GM18519 (cell line): Measurements from ENCODE around the gene CDH13.
A peak's percentile ranks its signal among the peaks of the same experiment; 100 is the strongest.

Experiments used
- ATAC-seq: cut with Tn5 transposase; IDR thresholded peaks from one replicate; pipeline ENCODE4 v1.9.1; 2021; ENCODE audit warnings: mild to moderate bottlenecking, moderate library complexity; ENCODE audit not compliant: unreplicated experiment, low FRiP score

CDH13 gene

DNA sequence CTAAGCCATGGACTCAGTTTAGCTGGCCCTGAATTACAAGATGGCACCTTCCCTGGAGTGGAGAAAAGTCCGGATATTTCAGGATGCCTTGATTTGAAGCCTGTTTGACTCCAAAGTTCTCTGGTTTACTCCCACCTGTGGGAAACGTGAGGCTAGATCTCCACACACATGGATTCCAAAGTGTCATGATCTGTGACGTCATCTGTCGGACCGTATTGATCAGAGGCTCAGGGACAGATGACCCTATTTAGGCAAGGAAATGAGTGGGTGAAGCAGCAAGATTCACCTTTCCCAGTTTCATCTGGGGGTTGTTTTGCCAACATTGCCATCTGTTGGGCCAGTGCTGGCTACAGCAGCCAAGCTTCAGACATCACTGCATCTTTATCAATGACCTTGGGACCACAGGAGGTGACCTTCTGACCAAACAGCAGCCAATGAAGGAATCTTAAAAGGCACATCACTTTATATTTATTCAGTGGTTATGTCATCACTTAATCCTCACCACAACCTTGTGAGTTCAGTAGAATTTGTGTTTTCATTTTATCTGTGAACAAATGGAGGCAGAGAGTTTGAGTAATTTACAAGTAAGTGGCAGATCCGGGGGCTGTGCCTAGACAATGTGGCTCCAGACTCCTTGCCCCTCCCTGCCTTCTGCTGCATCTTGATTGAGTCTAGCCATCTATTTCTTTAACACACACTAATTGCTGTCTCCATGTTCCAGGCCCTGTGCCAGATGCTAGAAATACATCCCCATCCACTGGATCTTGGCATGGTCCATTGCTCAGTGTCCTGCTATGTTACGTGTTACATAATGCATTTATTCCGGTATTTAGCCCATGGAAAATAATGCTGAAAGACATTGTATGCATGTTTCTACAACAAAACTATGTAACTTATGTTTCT, 1.5 kb upstream of the CDH13 start:
- ATAC-seq = no peak

DNA sequence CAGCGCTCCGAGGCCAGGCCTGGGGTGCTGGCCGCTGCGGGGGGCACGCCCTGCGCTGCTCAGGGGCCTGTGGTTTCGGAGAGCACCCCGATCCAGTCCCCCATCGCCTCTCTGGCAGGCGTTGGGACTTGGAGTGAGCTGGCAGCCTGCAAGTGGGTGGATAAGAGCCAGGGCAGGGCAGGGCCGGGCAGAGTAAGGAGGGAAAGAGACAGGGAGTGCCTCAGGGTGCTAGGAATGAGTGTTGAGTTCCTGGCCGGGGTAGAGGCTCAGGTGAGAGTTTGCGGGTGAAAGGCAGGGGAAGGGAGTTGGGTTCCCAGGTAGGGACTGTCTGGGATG, 1.3 kb downstream of the CDH13 start:
- no peak for ATAC-seq

DNA sequence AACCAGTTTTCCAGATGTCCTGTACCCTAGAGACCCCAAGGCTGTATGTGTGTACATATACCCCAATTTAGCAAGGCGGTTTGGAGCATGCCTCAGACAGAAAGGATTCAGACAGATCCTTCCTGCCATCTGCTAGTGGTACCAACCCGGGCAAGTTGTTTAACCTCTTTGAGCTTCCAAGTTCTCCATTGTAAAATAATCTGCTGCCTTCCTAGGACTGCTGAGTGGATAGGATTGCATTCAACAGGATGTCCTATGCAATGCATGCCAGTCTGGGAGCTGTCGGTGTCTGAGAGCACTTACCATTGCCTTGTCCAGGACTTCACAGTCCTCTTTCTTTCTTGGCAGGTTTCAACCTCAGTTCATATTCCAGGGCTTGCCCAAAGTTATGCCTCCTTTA, 1.9 kb downstream of the CDH13 start:
- no peak for ATAC-seq

DNA sequence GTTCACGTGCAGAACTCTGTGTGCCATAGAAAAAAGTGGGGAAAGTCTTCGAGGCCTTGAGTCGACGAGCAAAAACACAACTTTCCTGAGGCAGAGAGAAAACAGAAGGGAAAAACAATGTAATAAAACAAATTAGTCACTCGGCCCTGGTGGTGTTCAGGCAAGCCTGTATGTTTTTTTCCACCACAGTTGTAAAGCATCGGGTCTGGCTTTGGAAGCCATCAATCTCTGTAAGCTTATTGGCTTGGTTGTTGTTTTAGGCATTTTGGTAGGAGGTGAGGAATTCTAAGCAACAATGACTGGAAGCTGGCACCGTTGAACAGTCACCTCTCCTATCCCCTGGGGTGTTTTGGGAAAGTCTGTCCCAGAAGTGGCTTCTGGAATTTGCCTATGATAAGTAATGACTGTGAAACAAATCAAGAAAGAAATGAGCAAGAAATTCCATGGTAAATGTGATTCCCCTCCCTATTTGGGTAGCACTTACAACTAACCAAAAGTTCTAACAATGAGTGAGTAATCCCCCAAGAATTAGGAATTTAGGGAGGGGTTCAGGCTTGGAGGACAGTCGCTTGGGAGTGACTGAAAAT, 2.8 kb downstream of the CDH13 start:
- no peak for ATAC-seq

DNA sequence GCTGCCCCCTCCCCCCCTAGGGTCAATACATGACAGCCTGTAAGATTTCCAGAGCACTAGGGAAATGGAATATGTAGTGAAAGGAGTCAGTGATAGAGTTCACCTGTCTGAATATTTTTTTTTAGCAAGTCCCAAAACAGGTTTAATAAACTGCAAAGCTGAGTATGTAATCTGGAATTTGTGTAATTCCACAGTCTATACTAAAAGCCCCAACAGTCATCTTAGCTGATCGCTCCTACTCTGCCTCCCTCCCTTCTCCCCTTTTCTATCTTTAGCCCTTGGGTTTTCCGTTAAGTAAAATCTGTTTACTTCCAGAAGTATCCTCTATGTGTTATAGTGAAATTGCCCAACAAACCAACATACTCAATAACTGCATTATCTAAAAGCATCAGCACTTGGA, 3.5 kb downstream of the CDH13 start:
- ATAC-seq = no peak

DNA sequence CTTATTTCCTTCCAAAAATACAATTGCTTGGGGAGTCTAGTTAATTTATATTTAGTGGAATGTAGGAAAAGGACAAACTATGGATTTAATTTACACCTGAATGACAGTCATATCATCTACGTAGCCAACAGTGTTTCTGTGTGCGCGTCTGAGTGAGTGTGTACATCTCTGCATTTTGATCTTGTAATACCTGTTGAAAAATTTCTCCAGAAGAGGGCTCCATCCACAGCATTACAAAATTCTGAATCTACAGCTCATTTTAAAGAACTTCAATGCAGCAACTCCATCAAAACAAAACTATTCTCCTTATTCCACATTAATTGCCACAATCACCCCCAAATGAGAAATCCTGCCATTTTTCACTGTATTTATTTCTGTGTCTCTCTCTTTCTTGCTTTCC, 3.9 kb downstream of the CDH13 start:
- no peak for ATAC-seq

DNA sequence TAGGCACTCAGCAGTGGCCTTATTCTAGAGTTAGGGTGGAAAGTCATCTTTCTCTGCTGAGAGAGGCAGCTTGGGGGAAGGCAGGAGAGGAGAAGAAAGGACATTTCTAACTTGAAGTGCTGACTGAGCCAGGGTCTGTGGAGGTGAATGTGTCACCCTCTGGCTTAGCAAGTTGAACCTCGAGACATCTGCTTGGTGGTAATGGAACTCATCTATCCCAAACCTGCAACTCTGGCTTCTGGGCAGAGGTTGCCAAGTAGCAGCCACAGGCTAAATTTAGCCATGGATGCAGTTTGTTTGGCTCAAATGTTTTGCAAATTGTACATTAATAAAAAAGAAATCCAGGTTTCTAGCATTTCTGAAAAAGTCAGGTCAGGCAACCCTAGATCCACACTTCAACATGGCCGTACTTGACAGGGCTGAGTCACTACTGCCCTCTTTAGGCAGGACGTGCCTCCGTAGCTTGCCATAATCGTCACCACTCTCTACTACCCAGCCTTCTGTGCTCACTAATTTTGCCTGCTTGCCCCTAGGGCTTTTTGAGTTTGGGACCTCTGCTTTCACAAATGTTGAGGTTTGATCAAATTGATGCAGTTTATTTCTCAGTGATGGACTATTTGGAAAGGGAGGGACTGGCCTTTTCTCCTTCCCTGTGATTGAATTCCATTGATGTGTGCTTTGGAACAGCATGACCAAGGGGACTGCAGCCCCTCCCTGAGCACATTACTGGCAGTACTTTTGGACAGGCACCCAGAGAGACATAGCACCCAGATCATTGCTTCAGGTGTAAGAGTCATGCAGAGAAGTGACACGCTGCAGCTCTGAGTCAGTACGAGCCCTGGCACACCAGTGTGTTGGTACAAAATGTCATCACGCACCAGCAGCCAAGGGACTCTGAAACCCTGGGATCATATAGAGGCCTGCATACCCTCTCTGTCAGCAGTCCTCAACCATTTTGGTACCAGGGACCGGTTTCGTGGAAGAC, 5.2 kb downstream of the CDH13 start:
- no peak for ATAC-seq

DNA sequence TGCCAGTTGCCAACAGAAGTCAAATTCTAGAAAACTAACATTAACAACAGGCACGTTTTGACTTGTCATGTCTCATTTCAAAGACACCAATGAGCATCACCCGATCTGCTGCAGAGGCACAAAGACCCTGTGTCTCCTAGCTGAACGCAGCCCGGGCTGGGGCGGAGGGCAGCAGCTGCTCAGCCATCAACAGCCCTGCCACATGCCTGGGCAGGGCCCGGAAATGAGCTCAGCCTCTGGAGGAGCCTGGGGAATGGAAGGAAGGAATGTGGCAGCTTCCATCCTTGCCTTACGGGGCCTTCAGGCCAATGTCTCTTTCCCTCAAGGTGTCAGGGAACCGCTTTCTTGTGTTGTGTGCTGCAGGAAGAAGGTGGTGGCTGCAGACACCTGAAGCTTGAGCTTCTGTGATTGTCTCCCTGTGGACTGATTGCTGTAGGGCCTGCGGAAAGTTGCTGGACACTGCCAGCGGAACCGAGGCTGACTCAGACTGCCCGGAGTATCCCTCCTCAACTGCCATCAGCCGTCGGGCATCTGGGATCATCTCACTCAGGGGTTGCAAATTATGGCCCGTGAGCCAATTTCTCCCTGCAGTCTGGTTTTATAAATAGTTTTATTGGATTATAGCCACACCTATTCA, 7.3 kb downstream of the CDH13 start:
- no peak for ATAC-seq

DNA sequence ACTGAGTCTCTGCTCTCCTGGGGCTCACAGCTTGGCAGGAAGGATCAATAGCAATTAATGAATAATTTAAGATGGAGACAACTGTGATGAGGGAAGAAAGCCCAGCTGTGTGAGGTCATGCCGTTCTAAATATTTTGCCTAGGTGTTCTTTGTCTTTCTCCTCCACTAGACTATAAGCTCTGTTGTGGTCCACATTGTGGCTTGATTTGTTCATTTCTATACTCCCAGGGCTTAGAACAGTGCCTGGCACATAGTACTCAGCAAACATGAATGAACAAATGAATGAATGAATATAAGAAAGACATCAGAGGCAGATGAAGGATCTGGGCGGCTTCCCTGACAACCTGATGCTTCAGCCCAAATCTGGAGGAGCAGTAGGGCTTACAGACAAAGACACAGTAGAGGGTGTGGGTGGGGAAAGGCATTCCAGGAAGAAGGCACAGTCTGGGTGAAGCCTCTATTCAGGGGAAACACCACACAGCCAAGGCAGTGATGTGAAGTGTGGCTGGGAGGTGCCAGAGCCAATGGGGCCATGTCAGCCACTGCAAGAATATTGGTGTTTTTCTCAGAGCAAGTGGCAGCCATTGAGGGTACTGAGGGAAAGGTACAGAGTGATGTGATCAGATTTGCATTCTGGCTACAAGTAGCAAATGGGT, 8.3 kb downstream of the CDH13 start:
- no peak for ATAC-seq

DNA sequence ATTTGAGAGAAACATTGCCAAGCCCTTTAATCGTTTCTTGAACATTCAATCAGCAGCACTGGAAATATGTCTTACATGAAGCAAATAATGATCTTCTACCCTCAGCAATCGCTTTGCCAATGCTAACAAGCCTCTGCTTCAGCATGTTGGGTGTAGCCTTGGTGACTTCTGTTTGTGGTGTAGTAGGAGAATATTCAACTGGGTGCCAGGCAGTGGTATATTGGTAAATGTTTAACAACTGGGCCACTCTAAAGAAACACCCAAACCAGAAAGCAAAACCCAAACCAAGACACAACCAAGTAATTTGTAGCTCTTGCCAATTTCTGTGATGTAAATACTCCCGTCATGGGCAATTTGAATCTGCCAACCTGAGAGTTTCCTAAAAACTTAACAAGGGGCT, 9.7 kb downstream of the CDH13 start:
- no peak for ATAC-seq

DNA sequence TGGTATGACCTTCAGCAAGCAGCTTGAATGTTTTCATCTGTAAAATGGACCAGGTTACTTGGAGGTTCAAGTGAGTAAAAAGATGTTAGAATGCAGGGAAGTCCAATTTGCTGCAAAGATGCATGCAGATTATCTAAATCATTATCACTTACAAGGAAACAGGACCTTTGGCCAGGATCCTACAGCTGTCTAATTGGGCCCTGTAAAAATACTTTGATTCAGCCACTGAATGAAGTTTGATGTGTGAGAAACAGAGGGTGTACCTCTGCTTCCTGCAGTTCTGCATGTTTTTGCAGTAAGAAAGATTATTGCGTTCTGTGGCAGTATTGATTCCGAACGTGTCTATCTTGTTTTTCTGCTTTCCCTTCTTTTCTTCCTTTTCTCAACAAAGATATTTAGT, 10.2 kb downstream of the CDH13 start:
- no peak for ATAC-seq

DNA sequence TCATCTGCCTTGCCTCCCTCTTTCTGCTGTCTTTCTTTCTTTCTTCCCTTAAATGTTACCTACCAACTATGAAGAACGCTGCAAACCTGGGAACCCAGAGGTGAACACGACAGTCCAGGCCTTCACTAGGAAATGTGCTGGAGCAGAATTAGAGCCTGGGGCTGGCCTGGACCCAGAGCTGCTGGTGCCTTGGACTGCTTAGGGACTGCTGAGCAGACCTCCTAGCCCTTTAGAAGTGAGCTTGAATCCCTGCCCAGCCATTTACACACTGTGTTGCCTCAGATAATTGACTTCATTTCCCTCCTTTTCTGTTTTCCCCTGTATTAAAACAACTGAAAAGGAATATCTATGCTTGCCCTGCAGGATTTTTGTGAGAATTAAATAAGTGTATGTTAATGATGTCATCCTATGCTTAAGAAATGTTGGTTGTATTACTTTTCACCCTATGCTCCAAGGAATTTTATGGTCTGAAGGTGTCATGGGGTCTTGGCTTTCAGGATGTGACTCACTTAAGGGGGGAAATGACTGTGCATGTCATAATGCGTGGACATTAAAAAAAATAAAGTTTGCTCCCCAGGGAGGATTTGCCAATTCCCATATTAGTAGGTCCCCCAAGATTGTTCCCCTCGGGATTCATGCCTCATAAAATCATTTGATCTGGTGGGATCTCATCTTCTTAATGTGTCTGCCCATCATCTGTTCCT, 11.5 kb downstream of the CDH13 start:
- no peak for ATAC-seq

DNA sequence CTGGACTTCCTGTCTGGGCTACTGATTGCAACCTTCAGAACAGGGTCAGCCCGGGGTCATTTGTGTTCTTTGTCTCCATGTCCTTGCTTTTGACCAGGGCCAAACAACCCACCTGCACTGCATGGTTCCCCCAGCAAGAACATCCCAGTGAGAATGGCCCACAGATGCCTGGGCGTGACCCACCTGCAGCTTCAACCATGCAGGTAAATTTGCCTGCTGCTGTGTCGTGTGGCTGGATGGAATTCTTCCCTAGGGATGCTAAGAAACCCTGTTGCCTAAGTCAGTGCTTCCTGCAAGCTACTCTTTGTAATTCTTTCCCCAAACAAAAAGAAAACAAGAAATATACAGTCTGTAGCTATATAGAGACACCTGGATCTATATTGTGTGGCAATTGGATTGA, 12.5 kb downstream of the CDH13 start:
- ATAC-seq = no peak

DNA sequence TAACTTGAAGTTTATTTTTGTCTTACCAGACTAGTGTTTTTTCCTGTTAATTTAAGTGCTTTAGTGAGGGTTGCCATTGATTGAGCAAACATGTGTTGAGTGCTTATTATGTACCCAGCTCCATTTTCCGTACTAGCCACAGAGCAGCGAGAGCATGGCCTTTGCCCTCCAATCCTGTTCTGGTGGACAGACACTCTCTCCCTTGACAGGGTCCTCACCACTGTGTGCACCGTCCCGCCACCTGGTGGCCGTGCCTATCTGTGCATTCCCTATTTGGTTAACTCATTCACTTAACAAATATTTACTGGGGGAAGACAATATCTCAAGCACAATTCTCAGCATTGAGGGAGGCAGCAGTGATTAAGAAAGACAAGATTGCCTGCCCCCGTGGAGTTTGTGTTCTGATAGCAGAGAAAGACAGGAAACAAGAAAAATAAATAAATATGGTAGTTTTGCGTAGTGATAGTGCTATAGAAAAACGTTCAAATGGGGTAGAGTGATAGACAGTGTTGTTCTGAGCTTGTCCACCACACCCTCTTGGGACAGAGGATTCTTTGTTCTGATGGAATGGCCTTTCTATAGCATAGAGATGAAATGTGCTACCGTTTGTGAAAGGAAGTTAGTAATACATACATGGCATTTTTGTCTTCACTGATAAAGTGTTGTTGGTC, 13.0 kb downstream of the CDH13 start:
- ATAC-seq = peak; percentile 53

DNA sequence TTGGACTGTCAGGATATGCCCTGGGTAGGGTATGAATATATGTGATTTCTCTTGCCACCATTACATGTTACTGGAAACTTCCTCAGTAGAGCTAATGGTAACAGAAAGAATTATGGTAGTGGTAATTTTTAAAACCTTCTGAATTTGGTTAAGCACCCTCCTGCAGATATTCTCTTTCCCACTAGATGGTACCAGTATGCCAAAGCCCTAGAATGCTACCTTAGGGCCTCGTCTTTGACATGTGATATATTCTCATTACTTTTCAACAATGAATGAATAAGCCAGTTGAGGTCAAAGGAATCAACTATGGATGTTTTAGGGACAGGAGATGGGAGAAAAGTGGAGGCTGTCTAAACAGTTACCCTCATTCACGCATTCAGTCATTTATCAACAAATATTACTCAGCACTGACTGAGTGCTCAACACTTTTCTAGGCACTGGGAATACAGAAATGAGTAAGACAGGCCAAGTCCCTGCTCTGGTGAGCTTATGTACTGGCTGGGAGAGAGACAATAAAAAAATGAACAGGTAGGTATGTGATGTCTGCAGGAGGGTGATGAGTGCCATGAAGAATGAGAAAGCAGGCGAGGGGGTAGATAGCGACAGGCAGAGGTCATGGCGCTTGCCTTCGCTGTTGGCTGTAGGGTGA, 14.7 kb downstream of the CDH13 start:
- ATAC-seq = no peak

DNA sequence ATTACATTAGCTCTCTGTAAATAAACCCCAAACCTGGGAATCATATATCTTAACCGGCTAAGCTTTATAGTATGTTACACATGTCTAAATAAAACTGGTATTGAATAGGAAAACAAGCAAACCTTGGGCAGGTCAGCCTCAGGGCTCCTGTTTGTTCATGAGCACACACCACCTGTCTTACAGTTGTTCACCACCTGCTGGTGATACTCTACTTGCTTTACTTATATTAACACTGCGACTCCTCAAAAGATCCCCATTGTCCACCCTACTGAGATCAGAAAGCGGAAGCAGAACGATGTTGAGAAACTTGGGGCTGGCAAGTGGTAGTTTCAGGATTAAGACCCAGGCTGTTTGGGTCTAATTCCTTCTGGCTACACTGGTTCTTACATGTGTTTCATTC, 16.4 kb downstream of the CDH13 start:
- ATAC-seq = no peak

DNA sequence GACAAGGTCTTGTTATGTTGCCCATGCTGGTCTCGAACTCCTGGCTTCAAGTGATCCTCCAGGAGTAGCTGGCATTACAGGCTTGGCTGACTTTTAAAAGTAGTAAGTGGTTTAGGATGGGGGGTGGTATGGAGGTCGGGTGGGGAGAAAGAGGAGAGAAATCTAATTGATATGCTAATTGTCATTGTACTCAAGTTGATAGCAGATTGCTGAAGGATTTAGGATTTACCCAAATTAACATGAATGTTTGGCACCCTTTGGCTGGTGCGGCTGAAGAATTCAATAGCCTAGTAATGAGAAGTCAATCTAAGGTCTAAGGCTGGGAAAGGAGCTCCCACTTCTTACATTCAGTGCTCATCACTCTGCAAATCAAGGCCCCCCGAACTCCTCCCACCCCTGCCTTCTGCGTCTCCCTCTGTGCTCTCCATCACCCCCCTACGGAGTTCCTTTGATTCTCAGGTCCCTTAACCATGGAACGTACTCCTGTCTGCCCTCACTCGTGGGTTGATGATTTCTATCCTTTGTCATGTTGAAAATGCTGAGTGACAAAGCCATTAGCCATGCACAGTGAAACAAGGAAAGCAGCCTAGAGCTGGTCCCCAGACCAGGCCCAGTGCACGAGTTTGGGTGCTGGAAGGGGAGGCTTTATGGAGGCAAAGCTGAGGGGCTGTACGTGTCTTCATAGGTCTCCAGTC, 17.3 kb downstream of the CDH13 start:
- ATAC-seq = no peak

DNA sequence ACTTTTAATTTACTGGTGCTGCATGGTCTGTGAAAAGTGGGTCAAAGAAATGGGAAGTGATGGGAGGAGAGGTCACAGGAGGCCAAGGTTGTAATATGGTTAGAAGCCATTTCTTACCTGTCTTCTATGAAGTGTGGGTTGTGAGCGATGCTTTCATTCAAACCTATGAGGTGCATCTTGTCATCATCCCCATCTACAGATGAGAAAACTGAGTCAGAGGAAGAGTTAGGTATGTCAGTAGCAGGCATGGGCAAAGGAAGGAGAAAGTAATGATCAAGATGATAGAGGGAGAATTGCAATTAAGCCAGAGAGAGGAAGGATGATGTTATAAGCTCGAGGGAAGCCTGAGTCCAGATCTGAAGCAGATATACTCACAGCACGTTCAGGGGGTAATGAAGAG, 19.7 kb downstream of the CDH13 start:
- no peak for ATAC-seq
